SK-N-SH (cell line): ENCODE measurements around the gene RASSF3.

Experiments used
- CTCF ChIP-seq: fragments of 200-600 bp; sonication (generic); IDR thresholded peaks from 2 replicates; pipeline ENCODE4 v1.6.1; 2017; ENCODE audit warnings: antibody characterized with exemption, mild to moderate bottlenecking, moderate library complexity
- EP300 ChIP-seq, 2 experiments: IDR thresholded peaks; 2 replicates each; pipeline versions ENCODE4 v1.4.0 to v1.6.1; 2012; ENCODE audit warnings: borderline replicate concordance in 1 of 2, low read depth in 1 of 2, low read length in 1 of 2
- EZH2phosphoT487 ChIP-seq: fragments of 200-600 bp; sonication (generic); IDR thresholded peaks from 2 replicates; pipeline ENCODE4 v1.6.1; 2017; ENCODE audit warnings: low read depth, mixed run types, mild to moderate bottlenecking, antibody characterized with exemption, moderate library complexity, borderline replicate concordance
- IRF3 ChIP-seq: fragments of 150-350 bp; IDR thresholded peaks from 2 replicates; pipeline ENCODE4 v1.6.1; 2016; ENCODE audit warnings: mild to moderate bottlenecking, low read depth, low read length
- JUND ChIP-seq: IDR thresholded peaks from 2 replicates; pipeline ENCODE4 v1.4.0; 2012
- MAX ChIP-seq: IDR thresholded peaks from 2 replicates; pipeline ENCODE4 v1.4.0; 2012; ENCODE audit warnings: low read depth
- MXI1 ChIP-seq: IDR thresholded peaks from 2 replicates; pipeline ENCODE4 v1.6.1; 2012; ENCODE audit warnings: mild to moderate bottlenecking, low read depth, low read length, improper control_type of control experiment
- POLR2AphosphoS5 ChIP-seq: IDR thresholded peaks from 2 replicates; pipeline ENCODE4 v1.6.1; 2012; ENCODE audit warnings: low read depth, low read length
- REST ChIP-seq: IDR thresholded peaks from 2 replicates; pipeline ENCODE4 v1.6.1; 2012; ENCODE audit warnings: mild to moderate bottlenecking, low read depth, low read length, moderate library complexity
- RXRA ChIP-seq: IDR thresholded peaks from 2 replicates; pipeline ENCODE4 v1.4.0; 2012; ENCODE audit warnings: low read depth, mild to moderate bottlenecking, borderline replicate concordance
- SIN3A ChIP-seq: IDR thresholded peaks from 2 replicates; pipeline ENCODE4 v1.6.1; 2012; ENCODE audit warnings: low read depth, mild to moderate bottlenecking, low read length, moderate library complexity, borderline replicate concordance
- SMC3 ChIP-seq: IDR thresholded peaks from 2 replicates; pipeline ENCODE4 v1.6.1; 2012; ENCODE audit warnings: low read depth, low read length, improper control_type of control experiment
- TAF1 ChIP-seq: IDR thresholded peaks from 2 replicates; pipeline ENCODE4 v1.6.1; 2012; ENCODE audit warnings: low read depth, mild to moderate bottlenecking, low read length, moderate library complexity, borderline replicate concordance
- USF1 ChIP-seq: IDR thresholded peaks from 2 replicates; pipeline ENCODE4 v1.4.0; 2012; ENCODE audit warnings: low read depth, borderline replicate concordance

GRCh38 chr12:64583771-64584421, 26.4 kb upstream of the RASSF3 start:
- TF ChIP-seq RXRA (no peak), POLR2AphosphoS5 (no peak), CTCF (no peak), TAF1 (no peak), EZH2phosphoT487 (no peak), MXI1 (peak; percentile 10; the same call in 1 of the 2 replicates), SIN3A (no peak), SMC3 (no peak; the same call in 1 of the 2 replicates), JUND (no peak), REST (no peak), EP300 (IDR thresholded peaks at IDR 0.05; ENCODE audit: borderline replicate concordance in 1 of 2, low read depth in 1 of 2, low read length in 1 of 2) (peak in 1 of 2 experiments; percentile 75; a peak in 2 of 4 replicates), IRF3 (no peak), MAX (no peak), USF1 (no peak)
